GM12878 (cell line): Measurements from ENCODE around the gene SYK. TPM values are rescaled to one million over a fixed set of nuclear protein-coding genes. Genes with fewer than 3 reads are reported as not detected.

Experiments
- ATAC-seq: fragments of 200-7000 bp; cut with Tn5 transposase; 3 replicates; pipeline ENCODE4 v1.9.1; 2020; ENCODE audit warnings: mild to moderate bottlenecking, moderate library complexity
- Bru-seq: library from RNA; stranded (reverse); fragments of 400-500 nt; gene quantifications from one replicate; lab custom pipeline; 2021; lab: Mats Ljungman, UMichigan
- BruChase-seq, 2 experiments: library from RNA; stranded (reverse); fragments of 400-500 nt; gene quantifications; one replicate each; lab custom pipeline; 2021; lab: Mats Ljungman, UMichigan
- BruUV-seq: library from RNA; stranded (reverse); fragments of 400-500 nt; replicated peaks from 2 replicates; lab custom pipeline; 2021; lab: Mats Ljungman, UMichigan
- CTCF ChIA-PET: fragments of 300-600 bp; sonication (Branson Sonifier 250); formaldehyde crosslinking; extraction: SDS; loops from one replicate; lab custom pipeline; 2021; ENCODE audit warnings: inconsistent platforms; lab: Yijun Ruan, JAX
- POLR2A ChIA-PET: fragments of 350-600 bp; formaldehyde crosslinking; extraction: SDS; loops from one replicate; lab custom pipeline; 2021; ENCODE audit warnings: inconsistent platforms; lab: Charles Lee
- RAD21 ChIA-PET: fragments of 300-600 bp; sonication (Branson Sonifier 250); formaldehyde crosslinking; loops from one replicate; lab custom pipeline; 2023; ENCODE audit warnings: antibody characterized with exemption; ENCODE audit not compliant: unreplicated experiment; lab: Charles Lee
- SMC1A ChIA-PET: fragments of 300-600 bp; sonication (Branson Sonifier 250); formaldehyde crosslinking; loops from one replicate; lab custom pipeline; 2023; ENCODE audit not compliant: unreplicated experiment, uncharacterized antibody; lab: Charles Lee
- DNase-seq: peaks from one replicate; pipeline ENCODE4 v3.0.0-alpha.2; 2011; ENCODE audit warnings: low read depth, low spot score
- FAIRE-seq: peaks from 3 replicates; lab custom pipeline; 2011; peaks lifted over from hg19 to GRCh38; lab: Jason Lieb, UNC
- H2AFZ ChIP-seq: 2 replicates; pipeline ENCODE4 v1.6.0; 2011; ENCODE audit warnings: low read depth, low read length, control low read depth; ENCODE audit not compliant: control insufficient read depth
- H3K27ac ChIP-seq: 2 replicates; pipeline ENCODE4 v1.5.1; 2011; ENCODE audit warnings: control low read depth; ENCODE audit not compliant: control insufficient read depth, insufficient read depth
- H3K27me3 ChIP-seq, 2 experiments: replicated peaks in 1 of 2; 2 replicates each; pipeline versions ENCODE4 v1.6.0 to v1.6.1; 2011; ENCODE audit warnings: low read length in 1 of 2; ENCODE audit not compliant: control insufficient read depth in 2 of 2, insufficient read depth in 2 of 2
- H3K36me3 ChIP-seq, 2 experiments: 2 replicates each; pipeline ENCODE4 v1.5.1; 2011; ENCODE audit warnings: low read length in 1 of 2; ENCODE audit not compliant: control insufficient read depth in 2 of 2, insufficient read depth in 2 of 2
- H3K4me1 ChIP-seq: 2 replicates; pipeline ENCODE4 v1.6.1; 2011; ENCODE audit warnings: mild to moderate bottlenecking, low read length, moderate library complexity, mixed read lengths; ENCODE audit not compliant: control insufficient read depth, insufficient read depth
- H3K4me2 ChIP-seq: 2 replicates; pipeline ENCODE4 v1.6.0; 2011; ENCODE audit warnings: control low read depth; ENCODE audit not compliant: control insufficient read depth, insufficient read depth
- H3K4me3 ChIP-seq: fragments of 200-600 bp; sonication (generic); 2 replicates; pipeline ENCODE4 v1.5.1; 2016
- H3K79me2 ChIP-seq: 2 replicates; pipeline ENCODE4 v1.6.0; 2011; ENCODE audit warnings: low read length; ENCODE audit not compliant: control insufficient read depth, insufficient read depth
- H3K9ac ChIP-seq: 2 replicates; pipeline ENCODE4 v1.8.0; 2011; ENCODE audit warnings: low read length, control low read depth, mixed read lengths; ENCODE audit not compliant: control insufficient read depth, insufficient read depth
- H3K9me3 ChIP-seq: replicated peaks from 3 replicates; pipeline ENCODE4 v1.5.1; 2011; ENCODE audit warnings: mild to moderate bottlenecking, low read length; ENCODE audit not compliant: control insufficient read depth, insufficient read depth
- H4K20me1 ChIP-seq: 2 replicates; pipeline ENCODE4 v1.6.0; 2011; ENCODE audit not compliant: control insufficient read depth, insufficient read depth
- BACH1 ChIP-seq: fragments of 450-650 bp; IDR thresholded peaks from 2 replicates; pipeline ENCODE4 v1.6.1; 2017; ENCODE audit warnings: mild to moderate bottlenecking, borderline replicate concordance
- ETV6 ChIP-seq, 2 experiments: fragments of 450-650 bp in 1 of 2; IDR thresholded peaks in 1 of 2; conservative IDR thresholded peaks in 1 of 2; 2 replicates each; pipeline ENCODE4 v1.6.1; 2014; ENCODE audit warnings: antibody characterized with exemption in 1 of 2, borderline replicate concordance in 1 of 2, low read depth in 1 of 2, mild to moderate bottlenecking in 1 of 2, moderate library complexity in 1 of 2
- FOS ChIP-seq: IDR thresholded peaks from 3 replicates; pipeline ENCODE4 v1.6.1; 2011; ENCODE audit warnings: borderline replicate concordance; ENCODE audit not compliant: insufficient read length; ENCODE audit errors: extremely low read depth
- LARP7 ChIP-seq: fragments of 450-650 bp; IDR thresholded peaks from 2 replicates; pipeline ENCODE4 v1.6.1; 2017; ENCODE audit warnings: mild to moderate bottlenecking
- SPI1 ChIP-seq: IDR thresholded peaks from 2 replicates; pipeline ENCODE4 v1.6.1; 2011; ENCODE audit warnings: low read depth, mild to moderate bottlenecking, low read length, moderate library complexity, borderline replicate concordance; ENCODE audit not compliant: insufficient read depth
- SRF ChIP-seq, 2 experiments: IDR thresholded peaks; 2 replicates each; pipeline ENCODE4 v1.6.1; 2011; ENCODE audit warnings: low read depth in 2 of 2, low read length in 2 of 2, mild to moderate bottlenecking in 1 of 2, moderate library complexity in 1 of 2
- WGBS: methylation state at CpG from one replicate; pipeline ENCODE4 v1.1.6; 2016; ENCODE audit warnings: low lambda C conversion rate; ENCODE audit not compliant: insufficient replicate concordance, insufficient coverage; ENCODE audit errors: missing lambda C conversion rate; 5-methylcytosine and 5-hydroxymethylcytosine counted together
- in situ Hi-C: fragments of 300-500 bp; cut with MboI; formaldehyde crosslinking; loops from 9 replicates; pipeline ENCODE4 v1.14.3; 2018; ENCODE audit warnings: mixed read lengths
- intact Hi-C: fragments of 100-400 bp; cut with micrococcal nuclease; formaldehyde crosslinking; loops from one replicate; pipeline ENCODE4 v1.14.2; 2022; ENCODE audit not compliant: unreplicated experiment
- long read RNA-seq, 2 experiments: library from polyadenylated mRNA; unstranded; transcript quantifications; one replicate each; pipeline ENCODE4 v2.0.0, GENCODE V29; 2019 to 2020
- polyA minus RNA-seq, 3 experiments: library from RNA; depleted of rRNA, polyadenylated mRNA; stranded (reverse); fragments of >200 nt; gene quantifications; 2 replicates each; pipeline ENCODE4 v1.2.3, GENCODE V29; 2011
- polyA plus RNA-seq, 11 experiments: library from polyadenylated mRNA; depleted of rRNA in 4 of 11; unstranded in 6 of 11; stranded (reverse) in 5 of 11; fragments of >200 nt; fragmentation: Nextera tagmentation in 4 of 11; fragmentation: Illumina TruSeq in 1 of 11; extraction: Ambion mirVana in 4 of 11; extraction: Trizol in 1 of 11; gene quantifications; 1 replicate in 1 of 11; 2 replicates in 10 of 11; pipeline versions ENCODE4 v1.2.1 to v1.2.3, GENCODE V29; 2011 to 2016; ENCODE audit warnings: inconsistent platforms in 2 of 11, missing spikeins in 2 of 11, low read depth in 1 of 11
- total RNA-seq, 4 experiments: library from RNA; depleted of rRNA in 3 of 4; stranded (reverse); fragments of >200 nt in 3 of 4; fragmentation: Illumina TruSeq in 1 of 4; extraction: Trizol in 1 of 4; gene quantifications; 2 replicates each; pipeline versions ENCODE4 v1.2.1 to v1.2.3, GENCODE V29; 2013 to 2021
- TF ChIP-seq, protein P1 (sequence below): fragments of 150-350 bp; IDR thresholded peaks from 2 replicates; pipeline ENCODE4 v1.6.1; 2016; ENCODE audit warnings: low read depth, low read length
- TF ChIP-seq, protein P2 (sequence below): fragments of 450-650 bp; IDR thresholded peaks from 2 replicates; pipeline ENCODE4 v1.6.1; 2017; ENCODE audit warnings: mild to moderate bottlenecking, moderate library complexity

SYK gene
- 29.6 and 41.5 TPM in 2 replicates for total RNA-seq (2013; cell fraction: nucleolus; rRNA removed)
- total RNA-seq (2014; rRNA removed) (80.7 and 88.4 TPM in 2 replicates), total RNA-seq (2014; rRNA removed; fragmentation: Illumina TruSeq; extraction: Trizol) (70.2 and 75.8 TPM in 2 replicates), total RNA-seq (2021) (128 and 135 TPM in 2 replicates), polyA plus RNA-seq (2011; rRNA removed) (5.7 and 6.5 TPM in 2 replicates), polyA plus RNA-seq (2014; fragmentation: Illumina TruSeq; extraction: Trizol) (77.5 and 82.5 TPM in 2 replicates), polyA plus RNA-seq (2014; fragmentation: Nextera tagmentation; extraction: Ambion mirVana) (10 to 100 TPM; 23.1 to 24.8 TPM), polyA plus RNA-seq (2014; rRNA removed) (58.1 and 58.2 TPM in 2 replicates), polyA plus RNA-seq (2016; fragmentation: Nextera tagmentation; extraction: Ambion mirVana) (10 to 100 TPM; 68.0 to 69.5 TPM), polyA minus RNA-seq (2011; rRNA and poly(A)+ RNA removed) (7.0 and 8.3 TPM in 2 replicates), Bru-seq, nascent RNA (percentile 69 among the genes with signal in this experiment), BruChase-seq, experiment 1, labeled RNA remaining after a 6-hour chase (percentile 63 among the genes with signal in this experiment), BruChase-seq, experiment 2, labeled RNA remaining after a 2-hour chase (percentile 61 among the genes with signal in this experiment)
- 17.5 TPM for polyA plus RNA-seq (2011; ENCODE audit: low read depth)
- polyA plus RNA-seq (2011; cell fraction: cytosol; rRNA removed) = 7.5 and 7.6 TPM in 2 replicates
- polyA plus RNA-seq (2011; cell fraction: nucleus; rRNA removed) = 7.6 and 13.2 TPM in 2 replicates
- polyA plus RNA-seq (2012) = 26.6 and 29.5 TPM in 2 replicates
- polyA minus RNA-seq (2011; cell fraction: cytosol; rRNA and poly(A)+ RNA removed) = 5.8 and 11.6 TPM in 2 replicates
- 6.8 and 8.5 TPM in 2 replicates for polyA minus RNA-seq (2011; cell fraction: nucleus; rRNA and poly(A)+ RNA removed)
- long read RNA-seq, experiment 1, full-length matches to known transcripts = 28 of 39 reads
- long read RNA-seq, experiment 1, partial matches to known transcripts = 5 of 39 reads
- long read RNA-seq, experiment 1, other reads (novel, unspliced or antisense) = 6 of 39 reads
- long read RNA-seq, experiment 2, full-length matches to known transcripts = 46 of 111 reads
- long read RNA-seq, experiment 2, partial matches to known transcripts = 34 of 111 reads
- long read RNA-seq, experiment 2, other reads (novel, unspliced or antisense) = 31 of 111 reads

DNA sequence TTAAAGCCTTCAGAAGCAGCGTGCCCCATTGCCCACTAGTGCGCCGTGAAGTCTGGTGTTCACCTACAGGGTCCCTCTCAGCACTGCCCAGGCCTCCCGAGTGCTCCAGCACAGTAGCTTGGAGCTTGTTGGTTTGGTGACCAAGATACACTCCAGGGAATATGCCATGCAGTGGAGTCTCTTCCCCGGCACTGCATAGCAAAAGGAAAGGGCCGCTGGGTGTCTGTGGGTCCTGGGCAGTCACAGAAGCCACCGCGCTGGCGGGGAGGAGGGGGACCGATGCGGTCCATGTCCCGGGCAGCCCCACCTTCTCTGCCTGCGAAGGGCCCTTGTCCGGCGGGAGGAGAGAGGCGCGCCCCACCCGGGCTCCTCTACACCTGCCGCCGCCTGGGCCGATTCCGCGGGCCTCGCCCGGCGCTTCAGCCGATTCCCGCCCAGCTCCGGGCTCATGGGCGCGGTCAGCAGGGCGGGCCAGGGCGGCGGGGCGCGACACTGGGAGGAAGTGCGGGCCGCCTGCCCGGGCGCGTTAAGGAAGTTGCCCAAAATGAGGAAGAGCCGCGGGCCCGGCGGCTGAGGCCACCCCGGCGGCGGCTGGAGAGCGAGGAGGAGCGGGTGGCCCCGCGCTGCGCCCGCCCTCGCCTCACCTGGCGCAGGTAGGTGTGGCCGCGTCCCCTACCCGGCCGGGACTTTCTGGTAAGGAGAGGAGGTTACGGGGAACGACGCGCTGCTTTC lies at the start of gene SYK:
Gene SYK, plus strand, starts transcription at position 579 of the 732 bp plus-strand sequence. CDS start 42,080 bp downstream, outside the sequence.
- DNase-seq = no peak
- H3K27ac ChIP-seq = peak within 1 kb of the TSS; percentile 83
- ChIA-PET CTCF (interaction anchor here (0.6 to 0.7 kb wide), 2 partner anchors 14 to 26 kb away, joined by 3 read pairs; no protein-coding TSS in a partner anchor), SMC1A (interaction anchor here (0.8 to 1.5 kb wide), 3 partner anchors 8 to 15 kb away, joined by 3 to 4 read pairs (median 3); no protein-coding TSS in a partner anchor), RAD21 (no interaction called here), POLR2A (interaction anchor here (0.5 to 1.0 kb wide), 3 partner anchors 17 to 1311 kb away, joined by 3 read pairs; no protein-coding TSS in a partner anchor)
- no peaks in the 10 kb centered on the region for H3K9me3 ChIP-seq
- H3K4me3 ChIP-seq = peak within 1 kb of the TSS; percentile 81
- under 1% methylated on average over 61 of the region's 64 CpGs for WGBS
- intact Hi-C loops (loop anchor here (5.0 kb wide), 2 partner anchors 36 to 1484 kb away; partner anchors contain the start of gene SECISBP2), in situ Hi-C loops (no loop called here)
- peaks cover 27% of the 10 kb centered on the region for H3K4me1 ChIP-seq
- no peaks in the 10 kb centered on the region for H4K20me1 ChIP-seq
- ATAC-seq = peak; percentile 72
- FAIRE-seq = no peak
- no TSS peak for BruUV-seq
- H3K36me3 ChIP-seq = no peaks in the 10 kb centered on the region
- H3K79me2 ChIP-seq = peaks cover 50% of the 10 kb centered on the region
- H3K9ac ChIP-seq = peak within 1 kb of the TSS; percentile 87
- peak within 1 kb of the TSS; percentile 89 for H2AFZ ChIP-seq
- H3K4me2 ChIP-seq = peak within 1 kb of the TSS; percentile 94
- H3K27me3 ChIP-seq = no peaks in the 10 kb centered on the region
- TF ChIP-seq LARP7 (peak; percentile 70; the same call in 1 of the 2 replicates), BACH1 (peak; percentile 54; the same call in 1 of the 2 replicates), FOS (no peak), SRF (IDR thresholded peaks at IDR 0.05; ENCODE audit: low read depth in 2 of 2, low read length in 2 of 2) (0 out of 4 replicates have a peak, but pooled peaks of 1 of the 2 experiments have one; percentile 29), SPI1 (peak; percentile 70; the same call in 1 of the 2 replicates), ETV6 (conservative IDR thresholded peaks at IDR 0.05 in 1 of 2, IDR thresholded peaks at IDR 0.05 in 1 of 2; ENCODE audit: borderline replicate concordance in 1 of 2, low read depth in 1 of 2) (peak in 1 of 2 experiments; percentile 53; a peak in 1 of 4 replicates)
- TF ChIP-seq, protein P1, sequence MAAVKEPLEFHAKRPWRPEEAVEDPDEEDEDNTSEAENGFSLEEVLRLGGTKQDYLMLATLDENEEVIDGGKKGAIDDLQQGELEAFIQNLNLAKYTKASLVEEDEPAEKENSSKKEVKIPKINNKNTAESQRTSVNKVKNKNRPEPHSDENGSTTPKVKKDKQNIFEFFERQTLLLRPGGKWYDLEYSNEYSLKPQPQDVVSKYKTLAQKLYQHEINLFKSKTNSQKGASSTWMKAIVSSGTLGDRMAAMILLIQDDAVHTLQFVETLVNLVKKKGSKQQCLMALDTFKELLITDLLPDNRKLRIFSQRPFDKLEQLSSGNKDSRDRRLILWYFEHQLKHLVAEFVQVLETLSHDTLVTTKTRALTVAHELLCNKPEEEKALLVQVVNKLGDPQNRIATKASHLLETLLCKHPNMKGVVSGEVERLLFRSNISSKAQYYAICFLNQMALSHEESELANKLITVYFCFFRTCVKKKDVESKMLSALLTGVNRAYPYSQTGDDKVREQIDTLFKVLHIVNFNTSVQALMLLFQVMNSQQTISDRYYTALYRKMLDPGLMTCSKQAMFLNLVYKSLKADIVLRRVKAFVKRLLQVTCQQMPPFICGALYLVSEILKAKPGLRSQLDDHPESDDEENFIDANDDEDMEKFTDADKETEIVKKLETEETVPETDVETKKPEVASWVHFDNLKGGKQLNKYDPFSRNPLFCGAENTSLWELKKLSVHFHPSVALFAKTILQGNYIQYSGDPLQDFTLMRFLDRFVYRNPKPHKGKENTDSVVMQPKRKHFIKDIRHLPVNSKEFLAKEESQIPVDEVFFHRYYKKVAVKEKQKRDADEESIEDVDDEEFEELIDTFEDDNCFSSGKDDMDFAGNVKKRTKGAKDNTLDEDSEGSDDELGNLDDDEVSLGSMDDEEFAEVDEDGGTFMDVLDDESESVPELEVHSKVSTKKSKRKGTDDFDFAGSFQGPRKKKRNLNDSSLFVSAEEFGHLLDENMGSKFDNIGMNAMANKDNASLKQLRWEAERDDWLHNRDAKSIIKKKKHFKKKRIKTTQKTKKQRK = no peak
- TF ChIP-seq, protein P2, sequence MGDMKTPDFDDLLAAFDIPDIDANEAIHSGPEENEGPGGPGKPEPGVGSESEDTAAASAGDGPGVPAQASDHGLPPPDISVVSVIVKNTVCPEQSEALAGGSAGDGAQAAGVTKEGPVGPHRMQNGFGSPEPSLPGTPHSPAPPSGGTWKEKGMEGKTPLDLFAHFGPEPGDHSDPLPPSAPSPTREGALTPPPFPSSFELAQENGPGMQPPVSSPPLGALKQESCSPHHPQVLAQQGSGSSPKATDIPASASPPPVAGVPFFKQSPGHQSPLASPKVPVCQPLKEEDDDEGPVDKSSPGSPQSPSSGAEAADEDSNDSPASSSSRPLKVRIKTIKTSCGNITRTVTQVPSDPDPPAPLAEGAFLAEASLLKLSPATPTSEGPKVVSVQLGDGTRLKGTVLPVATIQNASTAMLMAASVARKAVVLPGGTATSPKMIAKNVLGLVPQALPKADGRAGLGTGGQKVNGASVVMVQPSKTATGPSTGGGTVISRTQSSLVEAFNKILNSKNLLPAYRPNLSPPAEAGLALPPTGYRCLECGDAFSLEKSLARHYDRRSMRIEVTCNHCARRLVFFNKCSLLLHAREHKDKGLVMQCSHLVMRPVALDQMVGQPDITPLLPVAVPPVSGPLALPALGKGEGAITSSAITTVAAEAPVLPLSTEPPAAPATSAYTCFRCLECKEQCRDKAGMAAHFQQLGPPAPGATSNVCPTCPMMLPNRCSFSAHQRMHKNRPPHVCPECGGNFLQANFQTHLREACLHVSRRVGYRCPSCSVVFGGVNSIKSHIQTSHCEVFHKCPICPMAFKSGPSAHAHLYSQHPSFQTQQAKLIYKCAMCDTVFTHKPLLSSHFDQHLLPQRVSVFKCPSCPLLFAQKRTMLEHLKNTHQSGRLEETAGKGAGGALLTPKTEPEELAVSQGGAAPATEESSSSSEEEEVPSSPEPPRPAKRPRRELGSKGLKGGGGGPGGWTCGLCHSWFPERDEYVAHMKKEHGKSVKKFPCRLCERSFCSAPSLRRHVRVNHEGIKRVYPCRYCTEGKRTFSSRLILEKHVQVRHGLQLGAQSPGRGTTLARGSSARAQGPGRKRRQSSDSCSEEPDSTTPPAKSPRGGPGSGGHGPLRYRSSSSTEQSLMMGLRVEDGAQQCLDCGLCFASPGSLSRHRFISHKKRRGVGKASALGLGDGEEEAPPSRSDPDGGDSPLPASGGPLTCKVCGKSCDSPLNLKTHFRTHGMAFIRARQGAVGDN = peak; percentile 64
